IMR-90 (cell line): ENCODE measurements around the gene SMIM22.

ENCODE experiments used
- BHLHE40 ChIP-seq: fragments of 150-350 bp; IDR thresholded peaks from 2 replicates; pipeline ENCODE4 v1.6.1; 2016; ENCODE audit warnings: mild to moderate bottlenecking, low read depth, low read length
- CEBPB ChIP-seq: IDR thresholded peaks from 2 replicates; pipeline ENCODE4 v1.6.1; 2012; ENCODE audit warnings: low read depth, low read length, improper control_type of control experiment
- CHD1 ChIP-seq: IDR thresholded peaks from 2 replicates; pipeline ENCODE4 v1.6.1; 2012; ENCODE audit warnings: low read depth, low read length, improper control_type of control experiment
- FOS ChIP-seq: fragments of 150-350 bp; IDR thresholded peaks from 2 replicates; pipeline ENCODE4 v1.6.1; 2016; ENCODE audit warnings: low read depth, low read length
- MXI1 ChIP-seq: IDR thresholded peaks from 2 replicates; pipeline ENCODE4 v1.6.1; 2012; ENCODE audit warnings: low read depth, mild to moderate bottlenecking, low read length, moderate library complexity, borderline replicate concordance
- POLR2A ChIP-seq: IDR thresholded peaks from 2 replicates; pipeline ENCODE4 v1.6.1; 2012; ENCODE audit warnings: mild to moderate bottlenecking, low read depth, low read length
- RAD21 ChIP-seq: IDR thresholded peaks from 2 replicates; pipeline ENCODE4 v1.6.1; 2012; ENCODE audit warnings: low read length, improper control_type of control experiment
- RCOR1 ChIP-seq: IDR thresholded peaks from 2 replicates; pipeline ENCODE4 v1.6.1; 2012; ENCODE audit warnings: mild to moderate bottlenecking, low read length, improper control_type of control experiment; ENCODE audit not compliant: insufficient replicate concordance
- RFX5 ChIP-seq: IDR thresholded peaks from 2 replicates; pipeline ENCODE4 v1.8.0; 2012; ENCODE audit warnings: low read depth, mild to moderate bottlenecking, low read length, moderate library complexity
- SMC3 ChIP-seq: fragments of 150-350 bp; IDR thresholded peaks from 2 replicates; pipeline ENCODE4 v1.6.1; 2016; ENCODE audit warnings: low read depth, mild to moderate bottlenecking, antibody characterized with exemption, low read length, moderate library complexity
- TF ChIP-seq, protein P1 (sequence below): fragments of 150-350 bp; IDR thresholded peaks from 2 replicates; pipeline ENCODE4 v1.6.1; 2016; ENCODE audit warnings: low read depth, mild to moderate bottlenecking, low read length, moderate library complexity, borderline replicate concordance
- TF ChIP-seq, protein P2 (sequence below): fragments of 150-350 bp; IDR thresholded peaks from 2 replicates; pipeline ENCODE4 v1.6.1; 2017; ENCODE audit warnings: mild to moderate bottlenecking, antibody characterized with exemption, low read length, low read depth
- TF ChIP-seq, protein P3 (sequence below): conservative IDR thresholded peaks from 2 replicates; pipeline ENCODE4 v1.5.1; 2012; ENCODE audit warnings: mild to moderate bottlenecking, low read depth, low read length, improper control_type of control experiment

DNA sequence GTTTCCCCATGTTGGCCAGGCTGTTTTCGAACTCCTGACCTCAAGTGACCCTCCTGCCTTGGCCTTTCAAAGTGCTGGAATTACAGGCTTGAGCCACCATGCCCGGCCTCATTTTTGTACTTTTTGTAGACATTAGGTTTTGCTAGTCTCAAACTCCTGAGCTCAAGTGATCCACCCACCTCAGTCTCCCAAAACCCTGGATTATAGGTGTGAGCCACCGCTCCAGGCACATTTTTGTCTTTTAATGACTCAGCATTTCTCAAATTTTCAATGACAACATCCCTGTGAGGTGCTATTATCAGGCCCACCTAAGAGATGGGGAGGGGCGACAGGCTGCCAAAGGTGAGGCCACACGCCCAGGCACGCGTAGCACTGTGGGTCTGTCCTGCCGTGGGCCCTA, 8.1 kb upstream of the SMIM22 start:
- TF ChIP-seq POLR2A (no peak), FOS (no peak), MXI1 (no peak), BHLHE40 (no peak), RFX5 (no peak), RAD21 (no peak), RCOR1 (no peak), CHD1 (no peak), SMC3 (no peak), CEBPB (no peak)
- TF ChIP-seq, protein P1, sequence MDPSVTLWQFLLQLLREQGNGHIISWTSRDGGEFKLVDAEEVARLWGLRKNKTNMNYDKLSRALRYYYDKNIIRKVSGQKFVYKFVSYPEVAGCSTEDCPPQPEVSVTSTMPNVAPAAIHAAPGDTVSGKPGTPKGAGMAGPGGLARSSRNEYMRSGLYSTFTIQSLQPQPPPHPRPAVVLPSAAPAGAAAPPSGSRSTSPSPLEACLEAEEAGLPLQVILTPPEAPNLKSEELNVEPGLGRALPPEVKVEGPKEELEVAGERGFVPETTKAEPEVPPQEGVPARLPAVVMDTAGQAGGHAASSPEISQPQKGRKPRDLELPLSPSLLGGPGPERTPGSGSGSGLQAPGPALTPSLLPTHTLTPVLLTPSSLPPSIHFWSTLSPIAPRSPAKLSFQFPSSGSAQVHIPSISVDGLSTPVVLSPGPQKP = no peak
- TF ChIP-seq, protein P2, sequence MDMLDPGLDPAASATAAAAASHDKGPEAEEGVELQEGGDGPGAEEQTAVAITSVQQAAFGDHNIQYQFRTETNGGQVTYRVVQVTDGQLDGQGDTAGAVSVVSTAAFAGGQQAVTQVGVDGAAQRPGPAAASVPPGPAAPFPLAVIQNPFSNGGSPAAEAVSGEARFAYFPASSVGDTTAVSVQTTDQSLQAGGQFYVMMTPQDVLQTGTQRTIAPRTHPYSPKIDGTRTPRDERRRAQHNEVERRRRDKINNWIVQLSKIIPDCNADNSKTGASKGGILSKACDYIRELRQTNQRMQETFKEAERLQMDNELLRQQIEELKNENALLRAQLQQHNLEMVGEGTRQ = no peak
- TF ChIP-seq, protein P3, sequence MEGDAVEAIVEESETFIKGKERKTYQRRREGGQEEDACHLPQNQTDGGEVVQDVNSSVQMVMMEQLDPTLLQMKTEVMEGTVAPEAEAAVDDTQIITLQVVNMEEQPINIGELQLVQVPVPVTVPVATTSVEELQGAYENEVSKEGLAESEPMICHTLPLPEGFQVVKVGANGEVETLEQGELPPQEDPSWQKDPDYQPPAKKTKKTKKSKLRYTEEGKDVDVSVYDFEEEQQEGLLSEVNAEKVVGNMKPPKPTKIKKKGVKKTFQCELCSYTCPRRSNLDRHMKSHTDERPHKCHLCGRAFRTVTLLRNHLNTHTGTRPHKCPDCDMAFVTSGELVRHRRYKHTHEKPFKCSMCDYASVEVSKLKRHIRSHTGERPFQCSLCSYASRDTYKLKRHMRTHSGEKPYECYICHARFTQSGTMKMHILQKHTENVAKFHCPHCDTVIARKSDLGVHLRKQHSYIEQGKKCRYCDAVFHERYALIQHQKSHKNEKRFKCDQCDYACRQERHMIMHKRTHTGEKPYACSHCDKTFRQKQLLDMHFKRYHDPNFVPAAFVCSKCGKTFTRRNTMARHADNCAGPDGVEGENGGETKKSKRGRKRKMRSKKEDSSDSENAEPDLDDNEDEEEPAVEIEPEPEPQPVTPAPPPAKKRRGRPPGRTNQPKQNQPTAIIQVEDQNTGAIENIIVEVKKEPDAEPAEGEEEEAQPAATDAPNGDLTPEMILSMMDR = no peak
